Osteocyte (in vitro differentiated cells): ENCODE measurements around the gene COL4A1. TPM values are rescaled to one million over a fixed set of nuclear protein-coding genes. Genes with fewer than 3 reads are reported as not detected.

ENCODE experiments used
- DNase-seq: peaks from one replicate; pipeline ENCODE4 v3.0.0; 2021; ENCODE audit warnings: mixed read lengths; ENCODE audit not compliant: unreplicated experiment; ENCODE audit errors: extremely low spot score
- H3K27ac Mint-ChIP-seq: one replicate; pipeline ENCODE4 v1.8.0; 2021; ENCODE audit warnings: mild to moderate bottlenecking, mixed read lengths; ENCODE audit not compliant: unreplicated experiment
- H3K27me3 Mint-ChIP-seq: one replicate; pipeline ENCODE4 v1.8.0; 2021; ENCODE audit warnings: mixed read lengths; ENCODE audit not compliant: unreplicated experiment
- H3K36me3 Mint-ChIP-seq: one replicate; pipeline ENCODE4 v1.8.0; 2021; ENCODE audit warnings: mixed read lengths; ENCODE audit not compliant: unreplicated experiment
- H3K4me1 Mint-ChIP-seq: one replicate; pipeline ENCODE4 v1.8.0; 2021; ENCODE audit warnings: mixed read lengths; ENCODE audit not compliant: unreplicated experiment
- H3K4me3 Mint-ChIP-seq: one replicate; pipeline ENCODE4 v1.8.0; 2021; ENCODE audit warnings: mild to moderate bottlenecking, moderate library complexity, mixed read lengths; ENCODE audit not compliant: unreplicated experiment
- H3K9me3 Mint-ChIP-seq: one replicate; pipeline ENCODE4 v1.8.0; 2021; ENCODE audit warnings: mixed read lengths; ENCODE audit not compliant: unreplicated experiment
- total RNA-seq: library from RNA; stranded (reverse); gene quantifications from 2 replicates; pipeline ENCODE4 v1.2.1, GENCODE V29; 2021
- TF ChIP-seq, protein P1 (sequence below): fragments of 200-600 bp; sonication (generic); IDR thresholded peaks from 2 replicates; pipeline ENCODE4 v1.5.0; 2021; ENCODE audit warnings: antibody characterized with exemption, mild to moderate bottlenecking, moderate library complexity

COL4A1 gene
- total RNA-seq, 1 donor from 2014 or later, result 3,181 TPM

DNA sequence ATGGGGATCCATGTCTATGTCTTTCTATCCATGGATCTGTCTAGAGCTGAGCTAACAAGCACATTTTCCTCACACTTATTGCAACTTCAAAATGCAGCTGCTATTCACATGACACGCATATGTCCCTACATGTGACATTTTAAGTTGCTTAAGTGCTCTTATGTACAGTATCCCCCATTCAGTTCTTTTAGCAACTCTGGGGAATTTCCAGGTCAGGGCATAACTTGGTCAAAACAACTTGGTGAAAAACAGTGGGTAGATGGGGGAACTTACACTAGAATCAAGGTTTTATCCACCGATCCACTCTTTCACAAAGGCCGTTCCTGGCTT, 73.0 kb downstream of the COL4A1 start:
- peaks cover 69% of the 10 kb centered on the region for H3K4me1 Mint-ChIP-seq
- no peak for DNase-seq
- H3K27me3 Mint-ChIP-seq, result no peaks in the 10 kb centered on the region
- H3K36me3 Mint-ChIP-seq, result peaks cover 35% of the 10 kb centered on the region
- no peak overlapping the region for H3K4me3 Mint-ChIP-seq
- peak overlapping the region; percentile 74 for H3K27ac Mint-ChIP-seq
- H3K9me3 Mint-ChIP-seq, result no peaks in the 10 kb centered on the region
- TF ChIP-seq, protein P1, sequence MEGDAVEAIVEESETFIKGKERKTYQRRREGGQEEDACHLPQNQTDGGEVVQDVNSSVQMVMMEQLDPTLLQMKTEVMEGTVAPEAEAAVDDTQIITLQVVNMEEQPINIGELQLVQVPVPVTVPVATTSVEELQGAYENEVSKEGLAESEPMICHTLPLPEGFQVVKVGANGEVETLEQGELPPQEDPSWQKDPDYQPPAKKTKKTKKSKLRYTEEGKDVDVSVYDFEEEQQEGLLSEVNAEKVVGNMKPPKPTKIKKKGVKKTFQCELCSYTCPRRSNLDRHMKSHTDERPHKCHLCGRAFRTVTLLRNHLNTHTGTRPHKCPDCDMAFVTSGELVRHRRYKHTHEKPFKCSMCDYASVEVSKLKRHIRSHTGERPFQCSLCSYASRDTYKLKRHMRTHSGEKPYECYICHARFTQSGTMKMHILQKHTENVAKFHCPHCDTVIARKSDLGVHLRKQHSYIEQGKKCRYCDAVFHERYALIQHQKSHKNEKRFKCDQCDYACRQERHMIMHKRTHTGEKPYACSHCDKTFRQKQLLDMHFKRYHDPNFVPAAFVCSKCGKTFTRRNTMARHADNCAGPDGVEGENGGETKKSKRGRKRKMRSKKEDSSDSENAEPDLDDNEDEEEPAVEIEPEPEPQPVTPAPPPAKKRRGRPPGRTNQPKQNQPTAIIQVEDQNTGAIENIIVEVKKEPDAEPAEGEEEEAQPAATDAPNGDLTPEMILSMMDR, result no peak

DNA sequence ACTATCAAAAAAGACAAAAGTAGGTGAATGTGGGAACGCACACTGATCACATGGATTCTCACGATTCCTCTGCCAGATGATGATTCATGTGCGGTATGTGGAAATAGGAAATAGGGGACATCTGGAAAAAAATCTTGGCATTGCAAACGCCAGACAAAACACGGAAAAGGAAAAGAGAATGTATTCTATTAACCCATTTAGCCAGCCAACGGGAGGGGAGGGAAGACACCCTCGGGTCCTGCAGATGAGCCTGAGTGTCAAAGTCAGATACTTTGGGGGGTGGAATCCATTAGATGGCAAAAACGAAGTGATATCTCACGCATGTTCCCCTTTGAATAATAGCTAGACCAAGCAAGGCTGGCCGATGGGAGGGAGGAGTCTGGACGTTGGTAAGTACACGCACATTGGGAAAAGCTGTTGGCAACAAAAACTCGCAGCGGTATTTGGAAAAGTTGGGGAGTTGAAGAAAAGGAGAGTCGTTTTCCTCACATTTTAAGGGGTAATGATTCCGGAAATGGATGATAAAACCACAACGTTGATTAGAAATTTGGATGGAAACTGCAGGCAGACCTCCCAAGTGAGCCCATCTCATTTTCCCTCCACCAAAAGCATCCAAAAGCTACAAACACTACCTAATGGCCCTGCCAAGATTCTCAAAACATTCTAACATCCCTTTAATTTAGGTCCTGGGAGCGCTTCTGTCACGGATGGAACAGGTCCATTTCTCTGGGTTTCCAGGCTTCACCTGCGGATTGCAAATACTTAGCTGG, 73.6 kb downstream of the COL4A1 start:
- no peak overlapping the region for H3K4me3 Mint-ChIP-seq
- no peaks in the 10 kb centered on the region for H3K27me3 Mint-ChIP-seq
- TF ChIP-seq, protein P1, result no peak
- DNase-seq, result peak; percentile 44
- no peaks in the 10 kb centered on the region for H3K9me3 Mint-ChIP-seq
- H3K36me3 Mint-ChIP-seq, result peaks cover 35% of the 10 kb centered on the region
- peaks cover 68% of the 10 kb centered on the region for H3K4me1 Mint-ChIP-seq
- peak overlapping the region; percentile 74 for H3K27ac Mint-ChIP-seq

DNA sequence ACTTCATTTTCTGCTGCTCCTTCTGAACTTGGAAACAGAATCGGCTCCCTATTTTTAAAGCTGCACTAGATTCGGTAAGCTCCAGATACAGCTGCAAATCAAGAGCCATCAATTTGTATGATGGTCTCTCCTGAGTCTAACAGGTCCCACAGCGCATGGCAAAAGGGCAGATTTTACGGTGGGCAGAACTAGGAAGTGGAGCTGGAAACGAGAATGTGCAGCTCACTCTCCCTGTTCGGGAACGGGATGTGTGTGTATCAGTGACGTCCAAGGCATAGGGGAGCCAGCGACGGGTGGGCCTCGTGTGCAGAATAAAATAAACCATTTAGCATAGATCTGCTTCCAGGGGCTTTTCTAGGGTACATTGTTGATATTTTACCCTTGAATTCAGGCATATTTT, 74.2 kb downstream of the COL4A1 start:
- DNase-seq, result peak; percentile 17
- Mint-ChIP-seq H3K4me3 (no peak overlapping the region), H3K27me3 (no peaks in the 10 kb centered on the region), H3K4me1 (peaks cover 64% of the 10 kb centered on the region), H3K9me3 (no peaks in the 10 kb centered on the region), H3K36me3 (peaks cover 32% of the 10 kb centered on the region), H3K27ac (peak overlapping the region; percentile 74)
- TF ChIP-seq, protein P1, result no peak

DNA sequence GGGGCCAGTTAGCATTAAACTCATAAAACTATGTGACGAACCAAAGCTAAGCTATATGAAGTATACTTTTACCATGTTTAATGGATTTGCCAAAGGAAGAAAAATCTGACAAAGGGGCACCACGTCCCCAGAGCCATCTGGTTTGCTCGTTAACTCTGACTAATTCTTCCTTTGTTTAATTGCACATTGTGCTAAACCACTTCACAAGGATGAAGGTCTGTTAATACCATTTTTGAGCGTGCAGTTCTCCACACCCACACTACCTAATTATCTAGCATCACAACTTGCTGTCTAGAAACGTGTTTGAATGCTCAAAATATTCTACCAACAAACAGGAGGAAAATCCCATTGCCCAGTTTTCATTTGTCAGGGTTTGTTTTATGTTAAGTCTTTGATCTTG, 74.8 kb downstream of the COL4A1 start:
- Mint-ChIP-seq H3K27me3 (no peaks in the 10 kb centered on the region), H3K4me1 (peaks cover 62% of the 10 kb centered on the region), H3K4me3 (no peak overlapping the region), H3K36me3 (peaks cover 29% of the 10 kb centered on the region), H3K27ac (peak overlapping the region; percentile 74), H3K9me3 (no peaks in the 10 kb centered on the region)
- peak; percentile 40 for DNase-seq
- TF ChIP-seq, protein P1, result no peak

DNA sequence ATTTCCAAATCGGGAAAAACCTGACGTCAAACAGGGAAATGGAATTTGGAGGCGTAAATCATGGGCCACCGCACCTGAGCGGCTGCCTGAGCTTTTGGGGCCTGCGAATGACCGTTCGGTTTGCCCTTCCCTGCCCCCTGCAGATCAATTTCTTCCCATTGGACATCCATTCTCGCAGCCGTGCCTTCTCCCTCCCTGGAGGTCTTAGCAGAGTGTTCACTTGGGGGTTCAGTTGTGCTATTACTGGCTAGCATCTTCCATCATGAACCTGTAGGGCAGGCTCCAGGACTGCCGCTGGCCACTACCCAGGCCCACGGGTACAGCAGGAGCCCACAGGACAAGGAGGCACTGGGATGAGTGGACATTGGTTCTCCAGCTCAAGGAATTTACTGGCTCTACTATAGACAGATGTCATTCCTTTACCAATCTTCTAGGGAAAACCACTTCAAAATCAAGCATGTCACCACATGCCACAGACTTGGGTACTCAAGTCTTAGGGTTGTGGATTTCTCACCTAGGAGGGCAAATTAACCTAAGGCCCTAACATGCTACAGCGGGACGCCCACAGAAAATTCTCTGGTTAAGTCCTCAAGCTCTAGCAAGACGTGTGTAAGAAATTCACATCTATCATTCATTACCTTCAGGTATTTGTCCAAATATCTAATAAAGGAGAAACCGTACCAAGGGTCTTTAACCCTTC, 75.5 kb downstream of the COL4A1 start:
- H3K36me3 Mint-ChIP-seq, result peaks cover 27% of the 10 kb centered on the region
- no peaks in the 10 kb centered on the region for H3K27me3 Mint-ChIP-seq
- H3K27ac Mint-ChIP-seq, result peak overlapping the region; percentile 74
- peaks cover 68% of the 10 kb centered on the region for H3K4me1 Mint-ChIP-seq
- H3K4me3 Mint-ChIP-seq, result no peak overlapping the region
- no peaks in the 10 kb centered on the region for H3K9me3 Mint-ChIP-seq
- TF ChIP-seq, protein P1, result no peak
- peak; percentile 67 for DNase-seq
